COLO668 (cell line): ENCODE results near the gene RIBC2.
A peak's percentile ranks its signal among the peaks of the same experiment; 100 is the strongest.
"Not testable (repeated sequence)": the region's sequence is repeated elsewhere in the genome, so short reads cannot be mapped to it uniquely, and the experiment has no call there.

ENCODE experiments used
- DNase-seq: peaks from one replicate; lab custom pipeline; 2025; ENCODE audit not compliant: unreplicated experiment; lab: John Stamatoyannopoulos, UW

The RIBC2 gene

GRCh38 chr22:45413368-45414211 is at the start of gene RIBC2, which contains the start of gene SMC1B:
Gene RIBC2, plus strand, starts transcription at chr22:45413693. Its CDS starts 194 bp downstream, at chr22:45413887.
Gene SMC1B, minus strand, starts transcription at chr22:45413599. Its CDS starts 32 bp downstream, at chr22:45413567.
- DNase-seq = peak; percentile 95

GRCh38 chr22:45366713-45367112 is 46.8 kb upstream of the RIBC2 start:
- no peak for DNase-seq

GRCh38 chr22:45373592-45373991 is 39.9 kb upstream of the RIBC2 start:
- not testable (repeated sequence) for DNase-seq

GRCh38 chr22:45376009-45376408 is 37.5 kb upstream of the RIBC2 start:
- DNase-seq = no peak

GRCh38 chr22:45376703-45377102 is 36.8 kb upstream of the RIBC2 start:
- DNase-seq = no peak

- DNase-seq = no peak
Observed at GRCh38 chr22:45381348-45381747, 32.1 kb upstream of the RIBC2 start.

GRCh38 chr22:45389546-45389945 is 23.9 kb upstream of the RIBC2 start:
- no peak for DNase-seq

- no peak for DNase-seq
Observed at GRCh38 chr22:45397806-45398205, 15.7 kb upstream of the RIBC2 start.

- DNase-seq = no peak
Observed at GRCh38 chr22:45398214-45398613, 15.3 kb upstream of the RIBC2 start.

GRCh38 chr22:45399712-45400445 is 13.6 kb upstream of the RIBC2 start:
- DNase-seq = no peak

GRCh38 chr22:45402466-45402985 is 11.0 kb upstream of the RIBC2 start:
- DNase-seq = no peak

- no peak for DNase-seq
Observed at GRCh38 chr22:45407793-45408192, 5.7 kb upstream of the RIBC2 start.

- no peak for DNase-seq
Observed at GRCh38 chr22:45413013-45413367, 503 bp upstream of the RIBC2 start.

- DNase-seq = no peak
Observed at GRCh38 chr22:45418056-45418769, 4.7 kb downstream of the RIBC2 start.

GRCh38 chr22:45418770-45419138 is 5.3 kb downstream of the RIBC2 start:
- DNase-seq = no peak

GRCh38 chr22:45420011-45420410 is 6.5 kb downstream of the RIBC2 start:
- no peak for DNase-seq

GRCh38 chr22:45420539-45420938 is 7.0 kb downstream of the RIBC2 start:
- DNase-seq = no peak

GRCh38 chr22:45421349-45422055 is 8.0 kb downstream of the RIBC2 start:
- DNase-seq = no peak

- DNase-seq = no peak
Observed at GRCh38 chr22:45422237-45422983, 8.9 kb downstream of the RIBC2 start.

- DNase-seq = no peak
Observed at GRCh38 chr22:45423524-45423923, 10.0 kb downstream of the RIBC2 start.
